IPS-NIHi11 (cell line): ENCODE results near the gene ERC2.

Experiments used
- DNase-seq: peaks from one replicate; pipeline ENCODE4 v3.0.0; 2012; ENCODE audit warnings: mixed read lengths, low spot score

The ERC2 gene

DNA sequence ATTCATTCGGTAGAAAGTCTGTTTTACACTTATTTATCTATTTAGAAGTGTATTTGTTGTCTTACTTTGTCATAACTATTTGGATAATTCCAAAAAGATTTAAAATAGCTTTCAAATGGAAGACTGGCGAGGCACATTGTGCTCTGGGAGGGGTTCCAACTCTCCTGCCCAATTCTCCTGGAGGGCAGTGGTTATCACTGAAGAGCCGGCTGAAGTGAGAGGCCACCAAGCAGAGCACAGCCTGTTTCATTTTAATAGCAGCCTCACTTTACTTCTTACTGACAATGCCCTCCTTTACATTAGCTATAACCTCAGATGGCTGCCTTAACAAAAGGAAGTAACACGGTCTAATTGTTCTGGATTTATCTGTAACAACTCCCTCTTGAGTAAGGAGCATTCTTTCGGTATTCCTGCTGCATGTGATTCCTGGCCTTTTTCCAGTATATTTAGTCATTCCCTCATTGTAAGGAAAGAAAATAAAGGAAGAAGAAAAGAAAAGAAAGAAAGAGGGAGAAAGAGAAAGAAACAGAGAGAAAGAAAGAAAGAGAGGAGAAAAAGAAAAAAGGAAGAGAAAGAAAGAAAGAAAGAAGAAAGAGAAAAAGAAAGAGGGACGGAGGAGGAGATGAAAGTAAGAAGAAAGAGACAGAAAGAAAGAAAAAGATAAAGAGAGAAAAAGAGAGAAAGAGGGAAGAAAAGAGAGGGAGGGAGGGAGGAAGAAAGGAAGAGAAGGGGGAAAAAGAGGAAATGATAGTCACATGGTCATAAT is 641.4 kb downstream of the ERC2 start:
- DNase-seq = no peak

DNA sequence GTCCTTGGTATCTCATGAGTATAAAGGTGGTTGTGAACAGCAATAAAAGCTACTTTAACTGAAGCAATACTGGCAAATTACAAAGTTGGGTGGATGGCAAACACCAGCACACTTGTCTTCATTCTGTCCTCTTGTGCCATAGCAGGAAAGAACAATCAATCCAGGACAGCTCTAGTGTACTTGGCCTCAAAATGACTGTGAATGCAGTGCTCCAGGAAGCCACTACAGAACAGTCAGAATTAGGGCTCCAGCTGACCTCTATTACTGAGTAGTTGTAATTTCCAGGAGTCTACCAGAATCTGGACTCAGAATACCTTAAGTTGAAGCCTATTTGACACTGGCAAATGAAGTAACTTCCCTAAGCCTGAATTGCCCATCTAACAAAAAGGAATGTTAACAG is 642.2 kb downstream of the ERC2 start:
- DNase-seq = no peak

DNA sequence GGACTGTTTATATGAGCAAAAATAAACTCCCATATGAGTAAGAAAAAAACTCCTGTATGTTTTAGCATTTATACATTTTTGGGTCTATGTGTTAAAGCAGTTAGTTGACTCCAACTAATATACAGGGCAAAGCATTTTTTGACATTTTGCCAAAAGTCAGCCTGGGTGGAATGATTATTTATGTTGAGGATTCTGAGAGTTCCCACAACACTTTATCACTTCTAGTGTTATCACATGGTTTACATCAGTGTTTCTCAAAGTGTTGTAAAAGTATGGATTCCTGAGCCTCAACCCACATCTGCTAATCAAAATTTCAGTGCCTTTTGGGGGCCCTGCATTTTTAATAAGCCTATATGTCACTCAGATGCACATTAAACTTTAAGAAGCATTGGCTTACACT is 643.9 kb downstream of the ERC2 start:
- DNase-seq = no peak

DNA sequence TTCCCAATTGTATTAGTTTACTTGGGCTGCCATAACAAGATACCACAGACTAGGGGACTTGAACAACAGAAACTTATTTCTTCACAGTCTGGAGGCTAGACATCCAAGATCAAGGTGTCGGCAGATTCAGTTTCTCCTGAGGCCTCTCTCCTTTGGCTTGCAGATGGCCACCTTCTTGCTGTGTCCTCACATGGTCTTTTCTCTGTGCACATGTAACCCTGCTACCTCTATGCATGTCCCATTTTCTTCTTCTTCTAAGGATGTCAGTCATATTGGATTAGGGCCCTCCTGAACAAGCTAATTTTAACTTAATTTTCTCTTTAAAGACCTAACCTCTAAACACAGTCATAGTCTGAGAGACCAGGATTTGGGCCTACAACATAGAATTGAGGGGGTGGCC is 644.4 kb downstream of the ERC2 start:
- DNase-seq = no peak

DNA sequence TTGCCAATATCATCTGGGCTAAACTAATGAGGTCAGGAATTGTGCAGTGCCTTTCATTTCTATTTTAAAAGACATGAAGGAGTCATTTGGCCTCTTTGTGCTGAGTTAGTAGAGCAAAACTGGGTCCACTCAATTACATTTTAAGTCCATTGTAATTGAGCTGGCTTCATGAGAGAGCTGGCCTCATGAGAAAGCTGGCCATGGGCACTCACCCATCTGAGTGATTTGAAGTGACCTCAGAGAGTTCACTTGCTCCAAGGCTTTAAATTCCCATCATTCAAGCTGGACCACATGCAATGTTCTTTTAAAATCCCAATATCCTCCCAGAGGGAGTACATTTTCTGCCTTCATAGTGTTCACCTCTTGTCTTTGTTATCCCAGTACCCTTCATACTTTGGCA is 645.3 kb downstream of the ERC2 start:
- DNase-seq = no peak

DNA sequence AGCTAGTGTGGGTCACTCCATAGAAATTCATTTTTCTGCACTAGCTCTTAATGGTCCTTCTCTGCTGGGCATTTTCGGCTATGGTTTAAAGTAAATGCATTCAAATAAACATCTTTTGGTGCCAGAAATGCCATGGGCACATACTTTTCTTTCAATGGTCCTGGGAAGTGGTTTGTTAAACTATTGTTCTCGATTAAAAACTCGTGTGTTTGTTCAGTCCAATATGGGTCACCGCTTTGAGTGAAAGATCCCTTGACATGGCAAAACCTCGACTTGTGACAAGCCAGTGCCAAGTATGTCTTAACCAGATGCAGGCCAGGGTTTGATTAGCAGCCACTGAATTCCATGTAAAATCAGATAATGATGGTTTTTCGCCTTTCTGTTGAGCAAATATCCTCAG is 649.3 kb downstream of the ERC2 start:
- DNase-seq = no peak

DNA sequence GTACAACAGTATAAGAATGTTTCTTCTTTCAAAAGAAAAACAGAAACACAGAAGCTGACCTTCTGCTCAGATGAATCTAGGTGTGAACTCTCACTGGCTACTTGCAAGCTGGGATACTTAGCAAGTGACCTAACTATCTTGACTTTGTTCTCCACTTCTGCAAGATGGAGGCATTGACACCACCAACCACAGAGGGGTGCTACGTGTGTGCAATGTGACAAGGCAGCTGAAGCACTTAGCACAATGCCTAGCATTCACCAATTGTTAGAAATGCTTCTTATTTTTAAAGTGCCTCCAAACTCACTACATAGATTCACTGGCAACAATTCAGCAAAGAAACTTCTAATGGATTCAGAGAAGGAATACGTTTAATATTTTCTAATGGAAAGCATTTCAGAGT is 649.8 kb downstream of the ERC2 start:
- no peak for DNase-seq

DNA sequence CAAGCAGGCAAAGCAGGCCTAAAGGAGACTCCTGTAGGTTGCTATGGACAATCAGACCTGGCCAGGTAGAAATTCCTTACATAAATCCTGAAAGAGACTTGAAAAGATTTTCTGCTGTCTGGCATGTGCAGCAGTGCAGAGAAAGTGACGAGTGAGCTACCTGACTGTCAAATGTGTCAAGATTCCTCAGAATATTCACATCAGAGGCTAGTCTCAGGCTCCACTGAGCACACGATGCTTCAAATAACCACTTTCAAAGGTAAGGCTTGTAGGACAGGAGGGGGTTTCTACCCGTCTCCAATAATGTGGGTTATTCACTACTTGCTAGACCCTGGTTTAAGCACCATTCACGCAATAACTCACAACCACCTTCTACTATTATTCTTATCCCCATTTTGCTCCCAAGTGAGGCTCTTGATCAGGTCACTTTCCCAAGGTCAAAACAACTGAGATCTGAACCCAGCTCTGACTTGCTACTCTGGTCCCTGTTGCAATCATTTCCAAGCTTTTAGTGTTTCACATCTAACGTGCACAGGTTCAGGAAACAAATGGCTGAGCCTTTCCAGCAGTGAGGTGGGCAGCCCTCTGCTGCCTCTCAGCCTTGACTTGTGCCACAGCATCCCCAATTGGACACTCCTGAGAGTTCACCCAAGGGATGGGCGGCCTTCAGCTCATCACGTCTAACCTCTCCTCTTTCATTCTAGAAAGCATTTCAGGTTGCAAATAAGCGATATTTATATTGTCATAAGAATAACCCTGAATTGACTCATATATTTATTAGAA is 651.3 kb downstream of the ERC2 start:
- DNase-seq = no peak

DNA sequence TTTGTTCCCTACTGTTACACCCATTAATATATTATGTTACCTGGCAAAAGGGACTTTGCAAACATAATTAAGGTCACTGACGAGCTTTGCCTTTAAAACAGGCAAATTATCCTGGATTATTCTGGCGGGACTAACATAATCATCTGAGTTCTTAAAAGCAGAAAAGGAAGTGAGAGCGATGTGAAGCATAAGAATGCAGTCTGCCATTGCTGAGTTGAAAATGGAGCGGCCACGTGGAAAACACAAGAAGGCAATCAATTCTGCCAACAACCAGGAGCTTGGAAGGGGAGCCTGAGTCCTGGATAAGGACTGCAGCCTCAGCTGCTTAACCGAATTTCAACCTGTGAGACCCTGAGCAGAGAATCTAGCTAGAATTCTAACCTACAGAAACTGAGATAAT is 653.0 kb downstream of the ERC2 start:
- no peak for DNase-seq

DNA sequence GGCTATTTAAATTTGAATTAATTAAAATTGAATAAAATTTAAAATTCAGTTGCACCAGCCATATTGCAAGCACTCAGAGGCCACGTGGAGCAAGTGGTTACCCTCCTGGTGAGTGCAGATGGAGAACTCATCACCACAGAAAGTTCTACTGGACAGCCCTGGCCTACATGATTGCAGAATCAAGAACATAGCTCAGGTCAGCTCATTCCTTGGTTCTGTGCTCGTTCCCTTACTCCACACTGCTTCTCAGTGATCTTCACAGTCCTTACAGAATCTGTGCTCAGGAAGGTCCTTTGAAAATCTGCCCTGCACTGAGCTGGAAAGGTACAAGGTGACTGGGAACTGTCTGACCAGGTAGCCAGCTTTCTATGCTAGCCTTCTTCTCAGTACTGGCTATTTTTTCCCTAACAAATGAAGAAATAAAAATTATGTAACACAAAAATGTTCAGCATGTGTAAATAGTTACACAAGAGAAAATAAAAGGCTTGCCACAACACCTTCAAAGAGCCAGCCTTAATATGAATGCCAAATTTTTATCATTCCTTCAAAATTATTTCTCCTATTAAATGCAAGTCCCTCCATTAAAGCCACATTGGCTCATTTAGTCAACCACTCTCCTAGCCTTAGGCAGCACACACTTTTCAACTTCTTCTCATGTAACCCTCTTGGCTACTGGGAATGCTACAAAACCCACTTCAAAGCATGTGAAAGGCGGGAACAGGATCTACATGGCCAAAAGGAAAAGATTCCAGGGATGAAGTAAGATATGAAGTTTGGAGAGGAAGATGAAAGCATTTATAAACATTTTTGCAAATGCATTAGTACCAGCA is 654.8 kb downstream of the ERC2 start:
- no peak for DNase-seq

DNA sequence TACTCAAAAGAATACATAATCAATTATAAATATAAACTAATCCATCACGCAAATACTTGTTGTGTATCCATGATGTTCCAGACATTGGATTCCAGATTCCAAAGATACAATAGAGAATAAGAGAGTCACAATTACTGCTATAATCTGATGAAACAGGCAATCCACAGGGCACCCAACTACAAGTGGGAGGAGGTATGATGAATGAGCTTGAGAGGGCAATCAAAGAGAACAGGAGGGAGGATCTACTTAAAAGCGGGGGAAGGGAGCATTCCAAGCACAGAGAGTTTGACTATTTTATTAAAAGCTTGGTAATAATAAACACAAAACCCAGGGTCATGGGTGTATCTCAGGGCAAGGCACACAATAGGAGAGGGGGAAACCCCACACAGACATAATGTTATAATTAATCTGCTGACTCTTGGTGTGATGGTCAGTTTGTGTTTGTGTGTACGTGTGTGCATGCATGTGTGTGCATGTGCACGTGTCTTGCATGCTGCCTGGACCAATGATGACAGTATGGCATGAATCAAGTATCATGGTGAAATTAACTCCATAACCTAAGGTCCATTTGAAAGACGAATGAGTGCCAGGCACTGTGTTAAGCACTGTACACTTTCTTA is 655.8 kb downstream of the ERC2 start:
- DNase-seq = no peak

DNA sequence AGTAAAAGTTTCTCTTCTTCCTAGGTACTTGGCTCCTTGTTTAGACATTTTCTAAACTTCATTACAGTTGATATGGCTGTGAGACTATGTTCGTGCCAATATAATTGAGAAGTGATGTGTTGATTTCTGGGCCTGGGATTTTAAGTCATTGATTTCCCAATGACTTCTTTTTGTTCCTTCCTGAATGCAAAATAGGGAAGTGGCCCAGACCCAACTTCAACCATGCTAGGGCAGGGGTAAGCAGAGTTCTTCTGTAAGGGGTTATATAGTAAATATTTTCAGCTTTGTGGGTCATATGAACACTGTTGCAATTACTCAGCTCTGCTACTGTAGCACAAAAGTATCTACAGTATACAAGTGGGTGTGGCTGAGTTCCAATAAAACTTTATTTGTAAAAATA is 661.1 kb downstream of the ERC2 start:
- no peak for DNase-seq

DNA sequence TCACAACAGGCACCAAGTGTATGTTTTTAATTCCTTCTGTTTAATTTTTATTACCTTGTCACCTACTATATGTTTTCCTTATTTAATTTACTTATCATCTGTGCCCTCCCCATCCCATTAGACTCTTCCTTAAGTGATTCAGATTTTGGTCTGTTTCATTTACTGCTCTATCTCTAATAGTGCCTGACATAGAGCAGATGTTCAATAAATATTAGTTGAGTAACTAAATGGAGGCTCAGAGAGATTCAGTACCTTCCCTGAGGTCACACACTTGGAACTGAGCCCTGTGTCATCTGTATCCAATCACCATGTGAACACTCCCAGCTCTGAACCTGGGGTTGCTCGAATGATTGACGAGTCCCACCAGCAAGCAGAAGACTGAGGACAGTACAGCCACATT is 663.1 kb downstream of the ERC2 start:
- DNase-seq = no peak

DNA sequence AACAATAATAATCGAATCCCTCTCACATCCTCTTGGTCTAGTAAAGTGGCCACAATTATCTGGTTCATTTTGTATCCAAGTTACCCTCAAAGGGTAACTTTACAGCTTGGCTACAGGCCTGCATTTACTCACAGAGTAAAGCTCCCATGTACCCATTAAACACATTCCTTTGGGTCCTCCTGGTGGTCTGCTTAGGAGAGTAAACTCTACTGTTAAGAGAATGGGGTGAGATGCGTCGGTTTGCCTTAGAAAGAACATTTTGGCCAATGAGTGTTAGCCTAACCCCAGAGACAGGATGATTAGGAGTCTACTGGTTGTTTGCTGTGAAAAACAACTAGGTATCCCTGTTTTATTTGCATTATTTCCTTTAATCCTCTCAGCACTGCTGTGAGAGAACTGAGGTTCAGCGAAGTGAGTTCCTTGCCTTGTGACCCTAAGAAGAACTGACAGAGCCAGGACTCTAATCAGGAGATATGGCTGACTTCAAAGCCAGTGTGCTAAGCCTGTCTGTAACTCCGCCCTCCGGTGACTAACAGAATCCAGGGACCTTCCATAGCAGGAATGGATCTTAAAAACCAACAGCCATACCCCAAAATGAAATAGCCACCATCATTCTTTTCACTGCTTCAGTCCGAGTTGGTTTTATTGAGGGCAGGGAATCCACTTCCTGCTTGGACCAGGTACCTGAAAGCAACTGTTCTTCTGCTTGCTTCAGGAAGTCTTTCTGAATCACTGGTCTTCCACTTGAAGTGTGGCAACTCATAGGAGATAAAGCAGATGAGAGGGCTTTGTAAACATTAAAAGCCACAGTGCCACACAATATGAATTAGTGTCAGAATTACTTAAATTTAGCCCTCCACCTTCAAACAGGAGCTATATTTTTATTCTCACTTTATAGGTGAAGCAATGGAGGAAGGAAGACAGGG is 663.8 kb downstream of the ERC2 start:
- DNase-seq = no peak

DNA sequence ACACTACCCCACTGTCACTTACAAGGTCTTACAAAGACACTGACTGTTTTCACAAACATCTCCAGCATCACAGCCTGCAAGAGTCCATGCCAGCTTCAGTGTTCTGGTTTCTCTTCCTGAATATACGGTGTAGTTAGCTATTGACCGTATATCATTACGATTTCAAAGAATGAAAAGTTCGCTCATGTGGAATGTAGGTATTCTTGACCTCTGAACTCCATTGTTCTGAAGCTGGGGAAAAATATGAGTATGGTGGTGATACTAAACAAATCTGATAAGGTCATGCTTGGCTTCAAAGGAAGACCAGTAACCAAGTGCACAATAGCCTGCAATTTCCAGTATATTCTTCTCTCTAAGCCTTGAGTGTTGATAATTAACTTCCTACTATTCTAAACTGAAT is 665.5 kb downstream of the ERC2 start:
- DNase-seq = no peak

DNA sequence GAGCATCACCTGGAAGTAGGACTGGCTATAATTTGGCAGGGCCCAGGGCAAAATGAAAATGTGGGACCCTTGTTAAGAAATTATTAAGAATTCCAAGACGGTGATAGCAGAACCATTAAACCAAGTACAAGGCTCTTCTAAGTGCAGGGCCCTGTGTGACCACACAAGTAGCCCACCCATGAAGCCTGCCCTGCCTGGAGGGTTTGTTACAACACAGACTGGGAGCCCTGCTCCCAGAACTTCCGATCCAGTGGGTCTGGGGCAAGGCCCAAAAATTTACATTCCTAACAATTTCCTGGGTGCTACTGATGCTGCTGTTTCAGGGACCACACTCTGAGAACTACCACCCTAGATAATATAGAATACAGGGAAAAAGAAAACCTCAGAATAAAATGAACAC is 666.6 kb downstream of the ERC2 start:
- no peak for DNase-seq

DNA sequence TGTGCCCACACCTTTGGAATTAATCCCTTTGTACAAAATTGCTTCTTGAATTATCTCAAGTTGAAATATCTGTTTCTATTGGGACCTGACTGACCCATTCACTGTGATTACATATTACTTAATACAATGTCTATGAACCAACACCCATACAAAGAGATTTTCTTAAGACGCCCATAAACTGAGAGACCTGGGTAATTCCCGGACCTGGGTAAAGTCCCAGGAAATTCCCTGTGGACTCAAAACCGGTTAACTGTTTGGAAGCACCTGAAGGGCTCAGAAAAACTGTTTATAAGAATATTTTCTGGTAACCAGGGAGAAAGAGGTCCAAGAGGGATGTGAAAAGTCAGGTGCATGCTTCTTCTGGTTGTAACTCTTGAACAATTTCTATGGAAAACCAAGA is 667.2 kb downstream of the ERC2 start:
- no peak for DNase-seq

DNA sequence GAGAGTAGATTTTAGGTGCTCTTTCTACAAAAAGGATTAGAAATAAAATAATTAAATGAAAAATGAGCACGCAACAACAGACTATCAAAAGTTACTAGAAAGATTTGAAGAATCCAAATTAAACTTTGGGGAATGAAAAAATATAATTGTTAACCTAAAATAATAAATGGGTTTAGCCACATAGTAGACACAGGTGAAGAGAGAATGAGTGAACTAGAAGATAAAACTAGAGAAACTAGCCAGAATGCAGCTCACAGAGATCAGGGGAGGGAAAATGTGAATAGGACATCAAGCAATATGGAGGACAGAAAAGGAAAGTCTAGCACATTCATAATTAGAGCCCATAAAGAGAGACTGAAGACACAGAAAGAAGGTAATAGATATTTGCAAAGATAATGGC is 670.5 kb downstream of the ERC2 start:
- DNase-seq = no peak

DNA sequence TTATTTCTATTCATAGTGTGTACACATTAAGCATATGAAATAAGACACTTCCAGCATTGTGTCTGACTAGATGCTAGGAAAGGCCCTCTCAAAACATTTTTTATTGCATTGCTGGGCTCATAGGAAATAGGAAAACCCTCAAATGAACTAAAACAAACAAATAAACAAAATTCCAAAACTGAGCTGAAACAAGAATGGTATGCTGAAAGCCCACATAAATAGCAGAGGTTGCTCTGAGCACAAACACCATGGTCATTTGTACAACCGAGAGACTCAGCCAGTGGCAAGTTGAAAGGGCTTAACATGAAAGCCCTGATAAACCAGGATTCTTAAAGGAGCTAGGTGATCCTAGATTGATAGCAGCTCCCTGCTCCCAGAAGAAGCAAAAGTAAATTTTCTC is 671.2 kb downstream of the ERC2 start:
- no peak for DNase-seq

DNA sequence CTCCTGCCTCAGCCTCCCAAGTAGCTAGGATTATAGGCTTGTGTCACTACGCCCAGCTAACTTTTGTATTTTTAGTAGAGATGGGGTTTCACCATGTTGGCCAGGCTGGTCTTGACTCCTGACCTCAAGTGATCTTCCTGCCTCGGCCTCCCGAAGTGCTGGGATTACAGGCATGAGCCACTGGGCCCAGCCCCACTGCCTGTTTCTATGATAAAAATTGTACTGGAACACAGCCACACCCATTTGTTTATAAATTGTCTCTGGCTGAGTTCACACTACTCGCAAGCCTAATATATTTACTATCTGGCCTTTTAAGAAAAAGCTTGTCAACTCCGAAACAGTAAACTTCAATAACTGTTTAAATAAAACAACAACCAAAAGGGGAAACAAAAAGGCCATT is 671.7 kb downstream of the ERC2 start:
- no peak for DNase-seq

DNA sequence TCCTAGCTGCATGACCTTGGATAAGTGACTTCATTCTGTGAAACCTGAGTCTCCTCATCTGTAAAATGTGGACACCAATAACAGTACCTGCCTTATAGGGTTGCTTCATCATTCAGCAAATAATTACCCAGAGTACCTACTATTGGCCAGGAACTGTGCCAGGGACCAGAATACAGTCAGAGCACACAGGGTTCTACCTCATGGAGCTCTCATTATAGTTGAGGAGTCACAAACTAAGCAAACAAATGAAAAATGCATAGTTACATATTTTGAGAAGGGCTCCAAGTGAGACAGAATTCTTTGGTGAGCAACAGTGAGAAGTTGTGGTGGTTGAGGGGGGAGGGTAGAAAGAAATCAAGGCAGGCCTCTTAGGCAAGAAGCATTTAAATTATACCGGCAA is 672.5 kb downstream of the ERC2 start:
- DNase-seq = no peak
